IMR-90 (cell line): ENCODE measurements around the gene KIAA0040. TPM values are rescaled to one million over a fixed set of nuclear protein-coding genes. Genes with fewer than 3 reads are reported as not detected.

Experiments used
- ATAC-seq: fragments of 200-7000 bp; cut with Tn5 transposase; 2 replicates; pipeline ENCODE4 v1.9.1; 2020; ENCODE audit warnings: low read depth, mild to moderate bottlenecking, moderate library complexity
- BruUV-seq: library from RNA; stranded (reverse); fragments of 400-500 nt; replicated peaks from 2 replicates; lab custom pipeline; 2021; lab: Mats Ljungman, UMichigan
- CTCF ChIA-PET: fragments of 300-600 bp; formaldehyde crosslinking; extraction: SDS; loops from one replicate; lab custom pipeline; 2021; ENCODE audit warnings: antibody characterized with exemption; lab: Yijun Ruan, JAX
- POLR2A ChIA-PET: fragments of 300-600 bp; sonication (Branson Sonifier 250); formaldehyde crosslinking; loops from one replicate; lab custom pipeline; 2022; ENCODE audit warnings: antibody characterized with exemption; ENCODE audit not compliant: unreplicated experiment; lab: Charles Lee
- DNase-seq: peaks from one replicate; pipeline ENCODE4 v3.0.0; 2013
- H2AFZ ChIP-seq: replicated peaks from 2 replicates; pipeline ENCODE3; 2013; ENCODE audit warnings: low read length, mild to moderate bottlenecking; ENCODE audit not compliant: poor library complexity
- H2AK5ac ChIP-seq: 2 replicates; pipeline ENCODE4 v1.6.1; 2013; ENCODE audit warnings: low read depth, low read length, inconsistent platforms
- H2AK9ac ChIP-seq: replicated peaks from 2 replicates; pipeline ENCODE3; 2013; ENCODE audit warnings: mild to moderate bottlenecking, low read depth, low read length, moderate library complexity; ENCODE audit not compliant: poor library complexity
- H2BK120ac ChIP-seq: 2 replicates; pipeline ENCODE4 v1.6.1; 2013; ENCODE audit warnings: low read depth, low read length, inconsistent platforms
- H2BK15ac ChIP-seq: 3 replicates; pipeline ENCODE4 v1.6.1; 2013; ENCODE audit warnings: low read depth, low read length, inconsistent platforms
- H2BK20ac ChIP-seq: 2 replicates; pipeline ENCODE4 v1.6.1; 2013; ENCODE audit warnings: low read depth, mild to moderate bottlenecking, inconsistent platforms, low read length, moderate library complexity
- H2BK5ac ChIP-seq: 2 replicates; pipeline ENCODE4 v1.6.1; 2013; ENCODE audit warnings: mild to moderate bottlenecking, low read depth, low read length, inconsistent platforms; ENCODE audit not compliant: poor library complexity, severe bottlenecking
- H3K14ac ChIP-seq: replicated peaks from 2 replicates; pipeline ENCODE4 v1.6.1; 2013; ENCODE audit warnings: low read depth, low read length, inconsistent platforms
- H3K18ac ChIP-seq: 2 replicates; pipeline ENCODE4 v1.6.1; 2013; ENCODE audit warnings: low read depth, low read length, control low read depth
- H3K23ac ChIP-seq: 2 replicates; pipeline ENCODE4 v1.6.1; 2013; ENCODE audit warnings: low read depth, low read length, inconsistent platforms
- H3K27ac ChIP-seq: 2 replicates; pipeline ENCODE4 v1.5.1; 2013; ENCODE audit warnings: mild to moderate bottlenecking, control low read depth, low read length; ENCODE audit not compliant: insufficient read depth
- H3K27me3 ChIP-seq: 2 replicates; pipeline ENCODE4 v1.6.1; 2013; ENCODE audit warnings: low read length; ENCODE audit not compliant: control insufficient read depth, insufficient read depth
- H3K36me3 ChIP-seq: 2 replicates; pipeline ENCODE4 v1.6.1; 2013; ENCODE audit warnings: low read length, mixed read lengths; ENCODE audit not compliant: control insufficient read depth, insufficient read depth
- H3K4ac ChIP-seq: 2 replicates; pipeline ENCODE4 v1.6.1; 2013; ENCODE audit warnings: low read depth, low read length, inconsistent platforms
- H3K4me1 ChIP-seq: 2 replicates; pipeline ENCODE4 v1.6.1; 2013; ENCODE audit warnings: low read length, mixed read lengths; ENCODE audit not compliant: control insufficient read depth, insufficient read depth
- H3K4me2 ChIP-seq: 2 replicates; pipeline ENCODE4 v1.6.1; 2013; ENCODE audit warnings: low read depth, mild to moderate bottlenecking, control low read depth, low read length, moderate library complexity
- H3K4me3 ChIP-seq: 2 replicates; pipeline ENCODE4 v1.5.1; 2013; ENCODE audit warnings: low read depth, mild to moderate bottlenecking, control low read depth, low read length, moderate library complexity; ENCODE audit not compliant: insufficient read depth
- H3K56ac ChIP-seq: 2 replicates; pipeline ENCODE4 v1.6.1; 2013; ENCODE audit warnings: low read length, inconsistent platforms; ENCODE audit not compliant: insufficient read depth; ENCODE audit errors: extremely low read depth
- H3K79me1 ChIP-seq, 2 experiments: 2 replicates each; pipeline ENCODE4 v1.6.1; 2013; ENCODE audit warnings: low read length in 2 of 2, inconsistent platforms in 1 of 2, low read depth in 1 of 2
- H3K9ac ChIP-seq: 2 replicates; pipeline ENCODE4 v1.6.1; 2013; ENCODE audit warnings: low read depth, low read length, control low read depth
- H3K9me1 ChIP-seq: 2 replicates; pipeline ENCODE4 v1.6.1; 2013; ENCODE audit warnings: low read length, inconsistent platforms; ENCODE audit not compliant: insufficient read depth
- H3K9me3 ChIP-seq: 2 replicates; pipeline ENCODE4 v1.6.1; 2013; ENCODE audit warnings: low read length; ENCODE audit not compliant: control insufficient read depth, insufficient read depth
- H4K20me1 ChIP-seq: 2 replicates; pipeline ENCODE4 v1.6.1; 2013; ENCODE audit warnings: low read length, inconsistent platforms; ENCODE audit not compliant: insufficient read depth
- H4K5ac ChIP-seq: 2 replicates; pipeline ENCODE4 v1.6.1; 2013; ENCODE audit warnings: mild to moderate bottlenecking, low read depth, low read length, control low read depth
- H4K8ac ChIP-seq, 2 experiments: 2 replicates each; pipeline ENCODE4 v1.6.1; 2013; ENCODE audit warnings: low read depth in 2 of 2, low read length in 2 of 2, control low read depth in 1 of 2, inconsistent platforms in 1 of 2
- H4K91ac ChIP-seq: 2 replicates; pipeline ENCODE4 v1.6.1; 2013; ENCODE audit warnings: low read depth, low read length, inconsistent platforms; ENCODE audit not compliant: insufficient read depth
- BHLHE40 ChIP-seq: fragments of 150-350 bp; IDR thresholded peaks from 2 replicates; pipeline ENCODE4 v1.6.1; 2016; ENCODE audit warnings: mild to moderate bottlenecking, low read depth, low read length
- CEBPB ChIP-seq: IDR thresholded peaks from 2 replicates; pipeline ENCODE4 v1.6.1; 2012; ENCODE audit warnings: low read depth, low read length, improper control_type of control experiment
- CHD1 ChIP-seq: IDR thresholded peaks from 2 replicates; pipeline ENCODE4 v1.6.1; 2012; ENCODE audit warnings: low read depth, low read length, improper control_type of control experiment
- CTCF ChIP-seq: conservative IDR thresholded peaks from 2 replicates; pipeline ENCODE4 v1.5.1; 2012; ENCODE audit warnings: mild to moderate bottlenecking, low read depth, low read length, improper control_type of control experiment
- ELK1 ChIP-seq: fragments of 150-350 bp; IDR thresholded peaks from 2 replicates; pipeline ENCODE4 v1.6.1; 2016; ENCODE audit warnings: low read depth, mild to moderate bottlenecking, low read length, moderate library complexity, borderline replicate concordance
- FOS ChIP-seq: fragments of 150-350 bp; IDR thresholded peaks from 2 replicates; pipeline ENCODE4 v1.6.1; 2016; ENCODE audit warnings: low read depth, low read length
- MAFK ChIP-seq: IDR thresholded peaks from 2 replicates; pipeline ENCODE4 v1.6.1; 2012; ENCODE audit warnings: low read depth, low read length, improper control_type of control experiment
- MAZ ChIP-seq: IDR thresholded peaks from 2 replicates; pipeline ENCODE4 v1.6.1; 2012; ENCODE audit warnings: low read depth, mild to moderate bottlenecking, low read length, improper control_type of control experiment, moderate library complexity, borderline replicate concordance
- MXI1 ChIP-seq: IDR thresholded peaks from 2 replicates; pipeline ENCODE4 v1.6.1; 2012; ENCODE audit warnings: low read depth, mild to moderate bottlenecking, low read length, moderate library complexity, borderline replicate concordance
- NFE2L2 ChIP-seq: fragments of 150-350 bp; IDR thresholded peaks from 2 replicates; pipeline ENCODE4 v1.6.1; 2016; ENCODE audit warnings: low read depth, mild to moderate bottlenecking, low read length
- POLR2A ChIP-seq: IDR thresholded peaks from 2 replicates; pipeline ENCODE4 v1.6.1; 2012; ENCODE audit warnings: mild to moderate bottlenecking, low read depth, low read length
- RAD21 ChIP-seq: IDR thresholded peaks from 2 replicates; pipeline ENCODE4 v1.6.1; 2012; ENCODE audit warnings: low read length, improper control_type of control experiment
- RCOR1 ChIP-seq: IDR thresholded peaks from 2 replicates; pipeline ENCODE4 v1.6.1; 2012; ENCODE audit warnings: mild to moderate bottlenecking, low read length, improper control_type of control experiment; ENCODE audit not compliant: insufficient replicate concordance
- RFX5 ChIP-seq: IDR thresholded peaks from 2 replicates; pipeline ENCODE4 v1.8.0; 2012; ENCODE audit warnings: low read depth, mild to moderate bottlenecking, low read length, moderate library complexity
- SMC3 ChIP-seq: fragments of 150-350 bp; IDR thresholded peaks from 2 replicates; pipeline ENCODE4 v1.6.1; 2016; ENCODE audit warnings: low read depth, mild to moderate bottlenecking, antibody characterized with exemption, low read length, moderate library complexity
- USF2 ChIP-seq: fragments of 150-350 bp; IDR thresholded peaks from 2 replicates; pipeline ENCODE4 v1.6.1; 2017; ENCODE audit warnings: mild to moderate bottlenecking, antibody characterized with exemption, low read length, low read depth
- WGBS, 2 experiments: methylation state at CpG; one replicate each; pipeline versions ENCODE4 v1.1.5 to v1.1.7; 2013; ENCODE audit warnings: missing lambda C conversion rate in 2 of 2; ENCODE audit not compliant: insufficient read length in 1 of 2; ENCODE audit errors: extremely low coverage in 2 of 2; 5-methylcytosine and 5-hydroxymethylcytosine counted together
- dilution Hi-C: fragments of 300-500 bp; cut with HindIII; formaldehyde crosslinking; loops from one replicate; pipeline ENCODE4 v1.14.3; 2018; ENCODE audit warnings: low sequenced_read_pairs; ENCODE audit not compliant: unreplicated experiment
- in situ Hi-C: fragments of 300-500 bp; cut with MboI; formaldehyde crosslinking; loops from 3 replicates; pipeline ENCODE4 v1.14.3; 2019; ENCODE audit warnings: low sequenced_read_pairs, inconsistent platforms, mixed read lengths
- intact Hi-C: fragments of 100-400 bp; cut with micrococcal nuclease; formaldehyde crosslinking; loops from 2 replicates; pipeline ENCODE4 v1.10.0; 2022
- polyA plus RNA-seq, 3 experiments: library from polyadenylated mRNA; depleted of rRNA; stranded (reverse); fragments of >200 nt; gene quantifications; 2 replicates each; pipeline ENCODE4 v1.2.3, GENCODE V29; 2012; ENCODE audit warnings: low replicate concordance in 1 of 3
- total RNA-seq: library from RNA; depleted of rRNA; stranded (reverse); fragments of >200 nt; gene quantifications from 2 replicates; pipeline ENCODE4 v1.2.3, GENCODE V29; 2012

KIAA0040 gene
- total and polyA plus RNA-seq, 2 of the 4 experiments (the other 2 are of a cell fraction), result 0.05 to 0.18 TPM

GRCh38 chr1:175172503-175172902 lies 20.1 kb downstream of the KIAA0040 start:
- Histone ChIP-seq H2BK15ac (no peak overlapping the region), H3K9ac (no peak overlapping the region), H4K8ac (no peak overlapping the region), H2BK120ac (no peak overlapping the region), H2BK20ac (no peak overlapping the region), H4K91ac (no peak overlapping the region), H2AK5ac (no peak overlapping the region), H3K56ac (no peak overlapping the region), H3K4me1 (no peaks in the 10 kb centered on the region), H3K4ac (no peak overlapping the region), H3K14ac (no peak overlapping the region), H3K9me1 (no peaks in the 10 kb centered on the region), H3K23ac (no peak overlapping the region), H3K4me2 (no peak overlapping the region), H2BK5ac (no peak overlapping the region), H2AFZ (no peak overlapping the region), H4K20me1 (no peaks in the 10 kb centered on the region), H3K79me1 (no peaks in the 10 kb centered on the region), H3K36me3 (no peaks in the 10 kb centered on the region), H3K18ac (no peak overlapping the region), H2AK9ac (no peak overlapping the region), H3K27me3 (no peaks in the 10 kb centered on the region), H3K4me3 (no peak overlapping the region), H4K5ac (no peak overlapping the region), H3K27ac (no peak overlapping the region), H3K9me3 (no peaks in the 10 kb centered on the region)
- ChIA-PET CTCF (no interaction called here), POLR2A (no interaction called here)
- no TSS peak for BruUV-seq
- no CpG with 5 or more reads among the region's 3 CpGs for WGBS, 2 experiments
- intact Hi-C loops (loop anchor here (2.0 kb wide), 1 partner anchor 244 kb away; no protein-coding TSS in a partner anchor), in situ Hi-C loops (loop anchor here (25.0 kb wide), 1 partner anchor 1690 kb away; no protein-coding TSS in a partner anchor), dilution Hi-C loops (no loop called here)
- ATAC-seq (no peak), DNase-seq (no peak)
- TF ChIP-seq CHD1, result no peak
- no peak for TF ChIP-seq MXI1
- TF ChIP-seq SMC3, result no peak
- no peak for TF ChIP-seq USF2
- no peak for TF ChIP-seq NFE2L2
- no peak for TF ChIP-seq FOS
- no peak for TF ChIP-seq MAZ
- TF ChIP-seq RFX5, result no peak
- TF ChIP-seq BHLHE40, result no peak
- TF ChIP-seq MAFK, result no peak
- TF ChIP-seq POLR2A, result no peak
- TF ChIP-seq CTCF, result no peak
- TF ChIP-seq CEBPB, result no peak
- no peak for TF ChIP-seq ELK1
- TF ChIP-seq RAD21, result no peak
- no peak for TF ChIP-seq RCOR1
